CD4-positive, alpha-beta T cell treated with Interferon alpha-2 for 1 hour (primary cell): ENCODE measurements around the gene ORMDL2.
"Not testable (repeated sequence)": the region's sequence is repeated elsewhere in the genome, so short reads cannot be mapped to it uniquely, and the experiment has no call there.

Source experiments
- DNase-seq, 2 donors: peaks; one replicate each; pipeline ENCODE4 v3.0.0-alpha.2; 2020 to 2022

ORMDL2 gene

GRCh38 chr12:55861871-55862270 is 44.0 kb downstream of the ORMDL2 start:
- no peak for DNase-seq

GRCh38 chr12:55862286-55862685 is 44.4 kb downstream of the ORMDL2 start:
- DNase-seq: no peak

GRCh38 chr12:55862931-55863330 is 45.1 kb downstream of the ORMDL2 start:
- not testable (repeated sequence) for DNase-seq

- no peak for DNase-seq
Measured at GRCh38 chr12:55865327-55865726, 47.5 kb downstream of the ORMDL2 start.

- DNase-seq: not testable (repeated sequence)
Measured at GRCh38 chr12:55866454-55867004, 48.7 kb downstream of the ORMDL2 start.
